ENCODE results near the gene CLTCL1. TPM values are rescaled to one million over a fixed set of nuclear protein-coding genes. Genes with fewer than 3 reads are reported as not detected.

Gene CLTCL1
- total and polyA plus RNA-seq, 9 of the 15 experiments (the other 6 are each of a cell fraction or from before 2014, with no cell fraction given), result 1.1 to 11.7 (median 5.0) TPM

- TF ChIP-seq MYC (IDR thresholded peaks at IDR 0.05; ENCODE audit: low read depth, low read length) (no peak), MYC (CRISPR knock-in tag; IDR thresholded peaks at IDR 0.05; ENCODE audit: borderline replicate concordance, low read depth) (peak; percentile 7; the same call in 1 of the 2 replicates), SMC3 (conservative IDR thresholded peaks at IDR 0.05; ENCODE audit: insufficient read depth, low read depth, low read length) (0 out of 2 replicates have a peak, but pooled peaks have one; percentile 9), SRF (CRISPR knock-in tag; IDR thresholded peaks at IDR 0.05) (peak in 1 of 2 experiments; percentile 39; a peak in 1 of 4 replicates), SMAD4 (CRISPR knock-in tag; conservative IDR thresholded peaks at IDR 0.05) (0 out of 2 replicates have a peak, but pooled peaks have one; percentile 31), SAP30 (IDR thresholded peaks at IDR 0.05; ENCODE audit: borderline replicate concordance, insufficient read depth, low read depth, low read length, poor library complexity, severe bottlenecking) (peak; percentile 61), GATAD2A (IDR thresholded peaks at IDR 0.05) (no peak), ZBTB26 (CRISPR knock-in tag; IDR thresholded peaks at IDR 0.05) (peak; percentile 81; the same call in 1 of the 2 replicates), KLF16 (IDR thresholded peaks at IDR 0.05) (no peak), XRCC5 (IDR thresholded peaks at IDR 0.05; ENCODE audit: low read depth, low read length) (no peak), FOXO4 (CRISPR knock-in tag; IDR thresholded peaks at IDR 0.05) (peak; percentile 69; the same call in 1 of the 2 replicates), TEAD2 (tag; IDR thresholded peaks at IDR 0.05) (no peak), E2F6 (IDR thresholded peaks at IDR 0.05; ENCODE audit: borderline replicate concordance in 1 of 2, extremely low read depth in 1 of 2, insufficient read depth in 1 of 2, insufficient read length in 1 of 2, low read depth in 1 of 2, low read length in 1 of 2, poor library complexity in 1 of 2, severe bottlenecking in 1 of 2) (peak; percentile 33 to 51), SMAD3 (CRISPR knock-in tag; conservative IDR thresholded peaks at IDR 0.05) (no peak), JUNB (CRISPR knock-in tag; conservative IDR thresholded peaks at IDR 0.05) (0 out of 2 replicates have a peak, but pooled peaks have one; percentile 7), NR4A1 (CRISPR knock-in tag; IDR thresholded peaks at IDR 0.05) (peak; percentile 77; the same call in 1 of the 2 replicates), NR4A1 (tag; IDR thresholded peaks at IDR 0.05) (no peak), SIX5 (IDR thresholded peaks at IDR 0.05; ENCODE audit: borderline replicate concordance in 1 of 2, insufficient read depth in 1 of 2, low read depth in 1 of 2, low read length in 2 of 2) (0 out of 4 replicates have a peak, but pooled peaks of 1 of the 2 experiments have one; percentile 7), ZNF695 (CRISPR knock-in tag; IDR thresholded peaks at IDR 0.05) (0 out of 2 replicates have a peak, but pooled peaks have one; percentile 13), YY1 (IDR thresholded peaks at IDR 0.05; ENCODE audit: borderline replicate concordance in 1 of 3, control insufficient read depth in 1 of 3, extremely low read depth in 1 of 3, insufficient read depth in 3 of 3, insufficient read length in 1 of 3, insufficient replicate concordance in 2 of 3, low read depth in 1 of 3, low read length in 2 of 3) (peak in 1 of 3 experiments; percentile 8), NR2F6 (CRISPR knock-in tag; IDR thresholded peaks at IDR 0.05) (peak; percentile 28; the same call in 1 of the 2 replicates)
These were observed 118.2 kb downstream of the CLTCL1 start (continued) for GRCh38 chr22:19173047-19174035.
